HS-5 (cell line): ENCODE measurements around the gene ILKAP.

Source experiments
- DNase-seq: peaks from one replicate; pipeline ENCODE4 v3.0.0-alpha.2; 2012; ENCODE audit warnings: low read depth

ILKAP gene

DNA sequence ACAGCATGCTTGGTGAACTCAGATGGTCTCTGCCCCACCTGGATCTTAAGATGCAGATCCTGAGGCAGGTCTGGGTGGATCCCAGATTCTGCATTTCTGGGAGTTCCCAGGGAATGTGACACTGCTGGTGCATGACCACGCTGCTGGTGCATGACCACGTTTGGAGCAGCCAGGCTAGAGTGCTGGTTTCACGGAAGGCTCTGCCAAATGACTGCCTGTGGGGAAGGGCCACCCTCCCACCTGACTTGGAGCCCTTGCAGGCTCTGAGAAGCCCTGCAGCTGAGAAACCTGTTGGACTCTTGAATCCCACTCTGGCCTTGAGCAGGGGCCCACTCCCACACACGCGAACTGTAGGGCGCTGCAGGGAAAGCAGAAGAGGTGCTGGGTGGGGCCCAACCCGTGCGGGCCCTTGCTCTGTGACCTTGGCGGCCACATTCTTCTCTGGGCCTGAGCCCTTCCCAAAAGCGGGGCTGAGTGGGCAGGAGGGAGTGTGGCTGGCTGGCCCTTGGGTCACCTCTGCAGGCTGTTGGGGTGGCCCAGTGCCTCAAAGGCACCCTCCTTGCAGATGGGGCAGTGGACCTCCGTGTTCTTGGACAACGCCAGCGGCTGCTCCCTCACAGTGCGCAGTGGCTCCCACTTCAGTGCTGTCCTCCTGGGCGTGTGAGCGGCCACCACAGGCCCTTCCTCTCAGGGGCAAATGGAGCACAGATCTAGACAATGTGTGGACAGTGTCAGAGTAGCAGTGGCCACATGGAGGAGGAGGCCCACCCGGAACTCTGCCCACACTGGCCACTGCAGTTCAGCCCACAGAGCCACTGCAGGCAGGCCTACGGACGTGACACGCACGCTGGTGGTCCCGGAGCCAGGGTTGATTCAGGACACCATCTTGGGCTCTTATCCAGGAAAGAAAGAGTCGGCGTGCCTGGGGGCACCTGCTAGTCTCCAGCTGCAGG lies 36.8 kb downstream of the ILKAP start:
- DNase-seq, result no peak

DNA sequence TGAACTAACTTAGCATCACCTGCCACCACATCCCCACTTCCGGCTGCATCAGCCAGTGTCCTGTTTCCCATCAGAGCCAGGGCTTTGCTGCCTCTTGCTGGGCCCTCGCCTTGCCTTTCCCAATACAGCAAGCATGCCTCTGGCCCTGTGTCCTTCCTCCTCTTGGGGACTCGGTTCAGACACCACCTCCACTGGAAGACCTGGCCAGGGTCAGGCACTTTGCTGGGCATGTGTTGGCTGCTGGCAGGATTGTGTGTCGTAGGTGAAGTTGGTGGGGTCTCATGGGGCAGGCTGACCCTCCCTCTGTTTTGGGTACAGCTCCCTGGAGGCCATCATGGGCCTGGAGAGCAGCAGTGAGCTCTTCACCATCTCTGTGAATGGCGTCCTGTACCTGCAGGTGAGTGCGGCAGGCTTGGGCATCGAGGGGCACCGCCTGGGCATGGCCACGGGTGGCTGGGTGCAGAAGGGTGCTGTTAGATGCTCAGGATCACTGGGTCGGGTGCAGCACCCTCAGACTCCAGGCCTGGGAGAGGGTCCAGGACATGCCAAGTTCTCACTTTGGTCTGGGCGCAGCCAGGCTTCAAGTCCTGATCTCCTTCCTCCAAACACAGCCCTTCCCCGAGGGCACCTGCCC lies 38.1 kb downstream of the ILKAP start:
- no peak for DNase-seq

- DNase-seq, result no peak
These were observed 38.6 kb downstream of the ILKAP start for GRCh38 chr2:238164906-238165287.

- DNase-seq, result no peak
These were observed 39.9 kb downstream of the ILKAP start for GRCh38 chr2:238163481-238164198.

DNA sequence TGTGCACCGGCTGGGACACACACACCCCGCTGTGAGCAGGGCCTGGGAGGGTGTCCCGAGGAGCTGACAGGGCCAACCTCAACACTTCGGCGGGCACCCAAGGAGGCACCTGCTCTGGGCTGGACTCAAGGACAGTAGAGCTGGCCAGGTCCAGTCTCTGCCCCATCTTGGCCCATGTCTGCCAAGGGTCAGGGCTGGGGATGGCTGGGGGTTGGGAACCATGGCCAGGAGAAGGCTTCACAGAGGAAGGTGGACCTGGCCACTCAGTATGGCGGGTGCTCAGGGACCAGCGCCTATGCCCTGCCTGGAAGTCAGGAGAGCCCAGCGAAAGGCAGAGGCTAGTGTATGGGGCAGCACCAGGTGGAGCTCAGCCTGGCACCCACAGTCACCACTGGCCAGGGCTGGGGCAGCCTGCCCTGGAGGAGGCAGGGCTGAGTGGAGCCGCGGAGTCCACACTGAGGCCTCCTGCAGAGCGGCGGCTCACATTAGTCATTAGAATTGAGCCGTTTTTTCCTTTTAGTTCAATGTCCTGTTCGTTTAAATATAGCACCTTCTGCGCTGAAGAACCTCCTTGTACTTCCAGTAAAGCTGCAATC lies 40.6 kb downstream of the ILKAP start:
- no peak for DNase-seq

DNA sequence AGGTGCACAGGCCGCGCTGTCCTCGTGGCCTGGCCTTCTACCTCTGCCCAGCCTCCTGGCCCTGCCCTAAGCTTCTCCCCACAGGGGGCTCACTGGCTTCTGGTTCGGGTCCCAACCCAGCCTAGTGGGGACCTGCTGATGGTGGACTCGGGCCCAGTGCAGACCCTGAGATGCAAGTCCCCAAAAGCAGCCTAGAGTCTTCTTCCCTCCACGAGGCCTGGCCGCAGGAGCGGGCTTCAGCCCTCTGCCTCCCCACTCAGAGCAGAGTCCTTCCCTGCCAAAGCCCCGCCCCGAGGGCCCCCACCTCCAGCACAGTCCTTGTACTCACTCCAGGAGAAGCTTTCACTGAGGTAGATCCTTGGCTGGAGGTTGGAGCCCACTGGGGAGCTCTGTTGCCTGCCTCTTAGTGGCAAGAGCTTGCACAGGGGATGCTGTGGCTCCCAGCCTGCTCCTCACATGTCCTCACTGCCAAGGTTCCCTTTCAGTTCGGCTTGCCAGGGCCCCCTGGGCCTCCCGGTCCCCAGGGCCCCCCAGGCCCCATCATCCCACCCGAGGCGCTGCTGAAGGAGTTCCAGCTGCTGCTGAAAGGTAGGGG lies 41.1 kb downstream of the ILKAP start:
- DNase-seq, result no peak

DNA sequence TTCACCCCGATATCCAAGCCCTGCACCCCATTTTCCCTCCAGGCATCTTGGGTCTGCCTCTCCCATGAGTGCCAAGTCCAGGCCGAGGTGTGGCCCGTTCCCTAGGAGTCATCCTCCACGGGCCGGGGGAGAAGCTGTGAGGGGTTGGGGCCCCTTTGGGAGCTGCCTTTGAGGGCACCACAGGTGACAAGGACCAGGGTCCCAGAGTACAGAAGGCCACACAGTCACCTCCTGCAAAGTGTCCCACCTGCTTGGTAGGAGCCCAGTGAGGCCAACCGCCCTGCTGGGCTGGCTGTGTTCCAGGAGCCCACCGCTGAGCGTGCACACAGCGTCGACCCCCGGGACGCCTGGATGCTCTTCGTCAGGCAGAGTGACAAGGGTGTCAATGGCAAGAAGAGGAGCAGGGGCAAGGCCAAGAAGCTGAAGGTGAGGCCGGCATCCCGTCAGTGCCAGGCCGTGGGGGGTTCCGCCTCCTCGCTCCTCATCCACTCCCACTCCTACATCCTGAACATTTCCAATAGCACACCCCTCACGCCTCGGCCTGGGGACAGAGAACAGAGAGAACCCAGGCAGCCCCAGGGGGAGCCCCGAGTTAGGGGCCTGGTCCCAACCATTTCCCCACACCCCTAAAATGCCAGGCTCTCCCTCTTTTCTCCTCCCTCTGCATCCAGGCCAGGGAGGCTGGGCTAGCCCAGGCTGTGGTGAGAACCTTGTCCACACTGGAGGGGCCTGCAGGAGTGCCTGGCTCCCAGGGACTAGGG lies 42.0 kb downstream of the ILKAP start:
- no peak for DNase-seq

GRCh38 chr2:238160206-238161129 lies 43.0 kb downstream of the ILKAP start:
- DNase-seq, result no peak

- DNase-seq, result no peak
These were observed 43.8 kb downstream of the ILKAP start for GRCh38 chr2:238159661-238160205.

DNA sequence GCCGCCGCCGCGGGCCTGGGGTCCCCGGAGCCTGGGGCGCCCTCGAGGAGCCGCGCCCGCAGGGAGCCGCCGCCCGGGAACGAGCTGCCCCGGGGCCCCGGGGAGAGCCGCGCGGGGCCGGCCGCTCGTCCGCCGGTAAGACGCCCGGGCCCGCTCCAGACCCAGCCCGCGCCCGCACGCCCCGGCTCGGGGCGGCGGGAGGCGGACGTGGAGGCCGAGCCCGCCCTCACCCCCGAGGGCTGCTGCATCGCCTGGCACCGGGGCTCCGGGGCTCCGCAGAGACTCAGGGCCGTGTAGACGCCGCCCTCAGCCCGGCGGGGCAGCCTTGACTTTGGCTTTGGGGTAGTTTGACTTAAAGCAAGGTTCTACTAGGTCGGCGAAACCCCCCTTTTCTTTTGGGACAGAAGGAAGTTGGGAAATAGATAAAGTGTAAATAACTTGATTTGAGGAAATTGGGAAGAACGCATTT lies 44.4 kb downstream of the ILKAP start:
- DNase-seq, result no peak

DNA sequence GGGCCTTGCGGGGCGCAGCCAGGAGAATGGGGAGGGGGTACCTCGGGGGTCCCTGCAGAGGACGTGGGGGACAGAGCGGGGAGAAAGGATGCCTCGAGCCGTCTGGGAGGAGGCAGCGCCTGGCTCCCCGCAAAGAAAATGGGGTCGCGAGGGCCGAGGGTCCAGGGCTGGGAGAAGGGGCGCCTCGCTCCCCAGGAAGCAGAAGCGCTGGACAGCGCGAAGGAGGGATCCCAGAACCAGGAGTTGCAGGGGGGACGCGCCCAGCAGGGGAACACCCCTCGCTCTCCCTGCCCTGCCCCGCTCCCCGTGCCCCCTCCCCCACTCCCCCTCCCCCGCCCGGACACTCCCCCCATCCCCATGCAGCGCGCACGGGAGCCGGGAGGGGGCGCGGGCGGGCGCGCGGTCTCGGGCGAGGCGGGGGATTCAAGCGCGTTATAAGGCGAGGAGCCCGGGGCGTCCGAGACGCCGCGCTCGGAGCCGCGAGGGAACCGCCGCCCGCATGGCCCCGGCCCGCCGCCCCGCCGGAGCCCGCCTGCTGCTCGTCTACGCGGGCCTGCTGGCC lies 44.9 kb downstream of the ILKAP start, which contains the start of gene ERFE:
Gene ERFE, plus strand, starts transcription at position 462 of the 562 bp plus-strand sequence. Its CDS starts 38 bp downstream, at position 500.
- no peak for DNase-seq

- no peak for DNase-seq
These were observed 45.4 kb downstream of the ILKAP start for GRCh38 chr2:238158018-238158508.

DNA sequence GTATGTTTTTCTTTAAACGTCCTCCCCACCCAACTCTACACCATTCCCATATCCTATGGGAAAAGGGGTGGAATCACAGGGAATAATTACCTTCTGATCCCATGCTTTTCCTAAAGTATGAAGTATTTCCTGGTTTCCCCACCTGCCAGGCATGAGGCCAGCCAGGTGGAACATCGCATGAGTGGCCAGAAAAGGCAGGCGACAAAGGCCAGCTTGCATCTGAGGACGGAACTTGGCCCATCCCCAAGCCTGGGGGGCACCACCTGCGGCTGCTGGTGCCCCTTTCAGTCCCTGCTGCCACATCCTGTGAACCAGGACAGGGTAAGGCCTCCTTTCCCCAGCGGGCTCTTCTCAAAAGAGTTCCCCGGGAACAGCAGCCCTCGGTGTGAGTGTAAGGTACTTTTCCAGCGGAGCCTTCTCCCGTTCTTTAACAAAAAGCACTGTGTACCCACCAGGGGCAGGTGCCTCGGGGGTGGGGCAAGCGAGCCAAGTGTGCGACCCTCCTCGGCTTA lies 45.9 kb downstream of the ILKAP start:
- no peak for DNase-seq

DNA sequence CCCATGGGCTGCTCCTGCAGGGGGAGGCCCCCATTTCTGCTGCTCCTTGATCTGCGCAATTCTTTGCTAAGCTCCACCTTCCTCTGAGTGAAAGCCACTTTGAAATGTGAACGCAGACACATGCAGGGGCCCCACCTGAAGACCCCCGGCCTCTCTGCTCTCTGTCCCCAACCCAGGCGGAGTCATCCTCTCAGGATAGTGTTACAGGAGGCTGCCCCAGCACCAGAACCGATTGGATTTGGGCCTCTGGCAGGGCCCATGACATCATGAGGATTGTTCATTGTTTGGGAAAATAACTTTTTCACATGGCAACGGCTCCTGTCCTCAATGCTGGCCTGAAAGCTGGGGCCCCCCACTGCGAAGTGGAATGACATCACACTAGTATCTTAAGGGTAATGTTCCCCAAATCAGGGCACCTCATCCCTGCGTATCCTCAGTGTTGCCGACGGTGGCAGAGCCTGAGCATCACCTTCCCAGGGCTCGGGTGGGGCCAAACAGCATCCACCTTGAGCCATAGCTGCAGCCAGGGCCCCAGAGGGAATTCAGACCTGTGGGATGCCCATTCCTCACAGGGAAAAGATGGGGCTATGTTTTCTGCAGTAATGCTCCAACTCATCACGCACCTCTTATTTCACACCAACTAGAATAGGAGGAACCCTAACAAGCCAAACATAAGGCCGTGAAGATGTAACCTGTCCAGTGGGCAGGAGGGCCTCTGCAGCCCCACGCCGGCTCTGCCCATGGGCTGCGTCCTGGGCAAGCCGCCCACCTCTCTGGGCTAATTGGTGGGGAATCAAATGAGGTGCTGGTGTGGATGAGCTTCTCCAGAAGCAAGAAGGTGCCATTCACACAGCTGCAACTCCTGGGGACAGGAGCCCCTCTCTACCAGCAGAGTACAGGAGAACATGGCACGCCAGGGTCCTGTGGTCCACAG lies 47.5 kb downstream of the ILKAP start:
- DNase-seq, result no peak

- DNase-seq, result no peak
These were observed 48.3 kb downstream of the ILKAP start for GRCh38 chr2:238155051-238155760.

GRCh38 chr2:238154570-238154969 lies 48.9 kb downstream of the ILKAP start:
- no peak for DNase-seq
